ENCODE measurements around the gene CDC5L. TPM values are rescaled to one million over a fixed set of nuclear protein-coding genes. Genes with fewer than 3 reads are reported as not detected.

Gene CDC5L
- total RNA-seq, 1 donor from 2014 or later, result 30.4 TPM

DNA sequence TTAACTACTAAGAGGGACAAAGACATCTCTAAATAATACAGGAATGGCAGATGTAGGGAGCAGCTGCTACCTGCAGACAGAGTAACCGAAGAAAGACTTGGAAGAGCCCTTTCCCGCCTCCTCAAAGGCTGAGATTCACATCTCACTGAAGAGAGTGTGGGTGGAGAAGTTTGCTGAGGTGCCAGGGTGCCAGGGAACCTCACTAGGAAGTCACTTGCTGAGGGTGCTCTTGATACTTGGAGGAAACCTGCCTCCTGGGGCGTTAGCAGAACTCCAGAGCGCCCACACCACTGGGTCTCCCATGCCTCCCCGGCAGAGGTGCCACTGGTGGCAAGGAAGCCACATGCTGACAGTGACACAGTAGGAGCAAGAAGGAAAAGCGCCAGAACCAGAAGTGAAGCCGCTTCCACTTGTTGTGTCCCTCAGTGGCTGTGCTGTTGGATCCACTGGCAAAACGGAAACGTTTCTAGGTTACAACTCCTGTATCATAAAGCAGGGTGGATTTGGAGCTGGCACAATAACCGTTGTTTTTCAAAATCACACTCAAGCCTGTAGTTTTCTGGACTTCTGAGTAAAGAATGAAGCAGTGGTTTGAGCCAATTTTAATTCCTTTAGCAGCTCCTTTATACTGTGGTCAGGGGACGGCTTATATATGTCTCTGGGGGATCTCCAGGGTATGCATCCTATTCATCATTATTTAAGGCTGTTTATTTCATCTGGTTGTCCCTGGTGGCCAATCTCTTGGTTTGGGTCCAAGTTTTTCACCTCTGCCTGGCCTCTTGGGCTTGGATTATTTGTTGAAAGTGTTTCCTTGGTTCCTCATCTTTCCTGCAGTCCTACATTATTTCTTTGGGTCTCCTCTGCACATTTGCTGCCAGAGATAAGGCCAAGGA, 64.5 kb downstream of the CDC5L start:
- Mint-ChIP-seq H3K4me3 (ENCODE audit: low read depth) (no peak overlapping the region), H3K27me3 (peaks cover 4% of the 10 kb centered on the region), H3K36me3 (ENCODE audit: insufficient read depth) (peaks cover 10% of the 10 kb centered on the region), H3K4me1 (ENCODE audit: low read depth) (peaks cover 12% of the 10 kb centered on the region), H3K27ac (peak overlapping the region; percentile 3), H3K9me3 (ENCODE audit: low read depth) (no peaks in the 10 kb centered on the region)
- DNase-seq (ENCODE audit: low spot score, unreplicated experiment), result no peak
- TF ChIP-seq, protein P1, sequence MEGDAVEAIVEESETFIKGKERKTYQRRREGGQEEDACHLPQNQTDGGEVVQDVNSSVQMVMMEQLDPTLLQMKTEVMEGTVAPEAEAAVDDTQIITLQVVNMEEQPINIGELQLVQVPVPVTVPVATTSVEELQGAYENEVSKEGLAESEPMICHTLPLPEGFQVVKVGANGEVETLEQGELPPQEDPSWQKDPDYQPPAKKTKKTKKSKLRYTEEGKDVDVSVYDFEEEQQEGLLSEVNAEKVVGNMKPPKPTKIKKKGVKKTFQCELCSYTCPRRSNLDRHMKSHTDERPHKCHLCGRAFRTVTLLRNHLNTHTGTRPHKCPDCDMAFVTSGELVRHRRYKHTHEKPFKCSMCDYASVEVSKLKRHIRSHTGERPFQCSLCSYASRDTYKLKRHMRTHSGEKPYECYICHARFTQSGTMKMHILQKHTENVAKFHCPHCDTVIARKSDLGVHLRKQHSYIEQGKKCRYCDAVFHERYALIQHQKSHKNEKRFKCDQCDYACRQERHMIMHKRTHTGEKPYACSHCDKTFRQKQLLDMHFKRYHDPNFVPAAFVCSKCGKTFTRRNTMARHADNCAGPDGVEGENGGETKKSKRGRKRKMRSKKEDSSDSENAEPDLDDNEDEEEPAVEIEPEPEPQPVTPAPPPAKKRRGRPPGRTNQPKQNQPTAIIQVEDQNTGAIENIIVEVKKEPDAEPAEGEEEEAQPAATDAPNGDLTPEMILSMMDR (IDR thresholded peaks at IDR 0.05; ENCODE audit: unreplicated experiment), result no peak

DNA sequence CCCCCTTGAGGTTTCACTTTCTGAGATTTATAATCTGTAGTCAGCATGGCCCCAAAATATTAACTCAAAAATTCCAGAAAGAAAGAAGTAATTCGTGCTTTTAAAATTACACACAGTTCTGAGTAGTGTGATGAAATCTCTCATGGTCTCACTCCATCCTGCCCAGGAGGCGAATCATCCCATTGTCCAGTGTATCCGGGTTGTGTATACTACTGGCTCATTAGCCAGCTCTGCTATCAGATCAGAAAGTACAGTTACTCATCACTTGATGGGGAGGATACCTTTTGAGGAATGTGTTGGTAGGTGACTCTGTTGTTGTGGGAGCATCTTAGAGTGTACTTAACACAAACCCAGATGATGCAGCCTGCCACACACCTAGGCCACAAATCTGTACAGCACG, 65.2 kb downstream of the CDC5L start:
- DNase-seq (ENCODE audit: low spot score, unreplicated experiment), result no peak
- Mint-ChIP-seq H3K27me3 (peaks cover 7% of the 10 kb centered on the region), H3K4me1 (ENCODE audit: low read depth) (peaks cover 6% of the 10 kb centered on the region), H3K27ac (peak overlapping the region; percentile 3), H3K4me3 (ENCODE audit: low read depth) (no peak overlapping the region), H3K36me3 (ENCODE audit: insufficient read depth) (peaks cover 9% of the 10 kb centered on the region), H3K9me3 (ENCODE audit: low read depth) (no peaks in the 10 kb centered on the region)
- TF ChIP-seq, protein P1 (IDR thresholded peaks at IDR 0.05; ENCODE audit: unreplicated experiment), result no peak

DNA sequence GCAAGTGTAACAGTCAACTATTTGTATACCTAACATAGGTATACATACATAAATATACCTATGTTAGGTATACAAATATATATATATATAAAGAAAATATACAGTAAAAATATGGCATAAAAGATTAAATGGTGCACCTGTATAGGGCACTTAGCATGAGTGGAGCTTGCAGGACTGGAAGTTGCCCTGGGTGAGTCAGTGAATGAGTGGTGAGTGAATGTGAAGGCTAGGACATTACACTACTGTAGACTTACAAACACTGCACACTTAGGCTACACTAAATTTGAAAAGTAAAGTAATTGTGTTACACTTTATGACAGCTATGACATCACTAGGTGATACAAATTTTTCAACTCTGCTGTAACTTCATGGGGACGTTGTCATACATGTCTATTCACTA, 65.6 kb downstream of the CDC5L start:
- Mint-ChIP-seq H3K36me3 (ENCODE audit: insufficient read depth) (peaks cover 7% of the 10 kb centered on the region), H3K27ac (no peak overlapping the region), H3K9me3 (ENCODE audit: low read depth) (no peaks in the 10 kb centered on the region), H3K4me1 (ENCODE audit: low read depth) (peaks cover 4% of the 10 kb centered on the region), H3K4me3 (ENCODE audit: low read depth) (no peak overlapping the region), H3K27me3 (peaks cover 11% of the 10 kb centered on the region)
- TF ChIP-seq, protein P1 (IDR thresholded peaks at IDR 0.05; ENCODE audit: unreplicated experiment), result no peak
- no peak for DNase-seq (ENCODE audit: low spot score, unreplicated experiment)

DNA sequence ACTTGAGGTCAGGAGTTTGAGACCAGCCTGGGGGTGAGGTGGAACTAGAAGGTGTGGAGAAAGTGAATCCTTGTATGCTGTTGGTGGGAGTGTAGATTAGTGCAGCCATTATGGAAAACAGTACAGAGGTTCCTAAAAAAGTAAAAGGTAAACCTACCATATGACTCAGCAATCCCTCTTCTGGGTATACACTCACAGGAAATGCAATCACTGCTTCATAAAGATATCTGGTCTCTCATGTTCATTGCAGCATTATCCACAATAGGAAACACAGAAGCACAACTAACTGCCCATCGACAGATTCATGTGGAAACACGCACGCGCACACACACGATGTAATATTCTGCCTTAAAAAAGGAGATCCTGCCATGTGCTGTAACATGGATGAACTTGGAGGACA, 66.7 kb downstream of the CDC5L start:
- no peaks in the 10 kb centered on the region for H3K9me3 Mint-ChIP-seq (ENCODE audit: low read depth)
- H3K4me3 Mint-ChIP-seq (ENCODE audit: low read depth), result no peak overlapping the region
- H3K27ac Mint-ChIP-seq, result no peak overlapping the region
- H3K27me3 Mint-ChIP-seq, result peaks cover 20% of the 10 kb centered on the region
- DNase-seq (ENCODE audit: low spot score, unreplicated experiment), result no peak
- H3K36me3 Mint-ChIP-seq (ENCODE audit: insufficient read depth), result peaks cover 5% of the 10 kb centered on the region
- peaks cover 3% of the 10 kb centered on the region for H3K4me1 Mint-ChIP-seq (ENCODE audit: low read depth)
- TF ChIP-seq, protein P1 (IDR thresholded peaks at IDR 0.05; ENCODE audit: unreplicated experiment), result no peak

DNA sequence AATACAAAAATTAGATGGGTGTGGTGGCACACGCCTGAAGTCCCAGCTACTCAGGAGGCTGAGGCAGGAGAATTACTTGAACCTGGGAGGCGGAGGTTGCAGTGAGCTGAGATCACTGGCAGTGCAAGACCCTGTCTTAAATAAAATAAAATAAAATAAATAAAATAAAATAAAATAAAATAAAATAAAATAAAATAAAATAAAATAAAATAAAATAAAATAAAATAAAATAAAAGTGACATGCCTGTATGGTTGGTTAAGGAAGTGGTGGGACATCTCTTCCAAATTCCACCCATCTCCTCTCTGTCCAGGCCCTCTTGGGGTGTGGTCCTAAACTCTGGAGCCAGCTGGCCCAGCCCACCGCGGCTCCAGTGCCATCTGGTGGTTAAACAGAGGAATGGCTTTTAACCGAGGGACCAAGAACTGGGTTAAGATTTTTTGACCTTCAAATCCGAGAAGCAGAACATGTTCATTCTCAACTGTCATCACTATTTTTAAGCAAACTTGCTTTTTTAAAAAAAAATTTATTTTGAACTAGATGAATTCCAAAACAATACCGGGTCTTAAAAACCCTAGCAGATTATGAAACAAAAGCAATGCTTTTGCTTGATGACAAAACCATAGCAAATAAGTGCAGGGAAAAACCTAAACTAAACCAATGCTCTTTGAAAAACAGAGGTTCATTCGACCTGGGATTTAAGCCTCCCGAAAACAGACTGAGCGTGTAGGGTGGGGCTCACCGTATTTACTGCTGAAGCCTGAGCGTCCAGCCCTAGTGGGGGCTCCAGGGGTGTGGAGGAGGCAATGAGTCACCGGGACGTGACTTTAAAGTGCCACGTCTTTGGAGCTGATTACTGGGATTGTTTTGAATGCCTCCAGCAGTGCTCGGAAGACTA, 68.8 kb downstream of the CDC5L start:
- no peak for DNase-seq (ENCODE audit: low spot score, unreplicated experiment)
- no peak overlapping the region for H3K4me3 Mint-ChIP-seq (ENCODE audit: low read depth)
- TF ChIP-seq, protein P1 (IDR thresholded peaks at IDR 0.05; ENCODE audit: unreplicated experiment), result peak; percentile 84
- H3K27ac Mint-ChIP-seq, result no peak overlapping the region
- peaks cover 5% of the 10 kb centered on the region for H3K36me3 Mint-ChIP-seq (ENCODE audit: insufficient read depth)
- H3K27me3 Mint-ChIP-seq, result peaks cover 20% of the 10 kb centered on the region
- H3K4me1 Mint-ChIP-seq (ENCODE audit: low read depth), result peaks cover 3% of the 10 kb centered on the region
- H3K9me3 Mint-ChIP-seq (ENCODE audit: low read depth), result no peaks in the 10 kb centered on the region

Data from progenitor cell of endocrine pancreas (in vitro differentiated cells).